AG09309 (cell line): ENCODE measurements around the gene SLC37A1.

Source experiments
- DNase-seq: peaks from one replicate; pipeline ENCODE4 v3.0.0-alpha.2; 2010; ENCODE audit warnings: low read depth
- H3K4me3 ChIP-seq: 2 replicates; pipeline ENCODE4 v1.5.1; 2011; ENCODE audit warnings: mild to moderate bottlenecking, low read depth, low read length, moderate library complexity; ENCODE audit not compliant: control insufficient read depth
- TF ChIP-seq, protein P1 (sequence below): IDR thresholded peaks from 2 replicates; pipeline ENCODE4 v1.5.1; 2011; ENCODE audit warnings: mild to moderate bottlenecking, low read depth, low read length, inconsistent platforms; ENCODE audit not compliant: insufficient read depth, control insufficient read depth; ENCODE audit errors: missing control alignments

The SLC37A1 gene

DNA sequence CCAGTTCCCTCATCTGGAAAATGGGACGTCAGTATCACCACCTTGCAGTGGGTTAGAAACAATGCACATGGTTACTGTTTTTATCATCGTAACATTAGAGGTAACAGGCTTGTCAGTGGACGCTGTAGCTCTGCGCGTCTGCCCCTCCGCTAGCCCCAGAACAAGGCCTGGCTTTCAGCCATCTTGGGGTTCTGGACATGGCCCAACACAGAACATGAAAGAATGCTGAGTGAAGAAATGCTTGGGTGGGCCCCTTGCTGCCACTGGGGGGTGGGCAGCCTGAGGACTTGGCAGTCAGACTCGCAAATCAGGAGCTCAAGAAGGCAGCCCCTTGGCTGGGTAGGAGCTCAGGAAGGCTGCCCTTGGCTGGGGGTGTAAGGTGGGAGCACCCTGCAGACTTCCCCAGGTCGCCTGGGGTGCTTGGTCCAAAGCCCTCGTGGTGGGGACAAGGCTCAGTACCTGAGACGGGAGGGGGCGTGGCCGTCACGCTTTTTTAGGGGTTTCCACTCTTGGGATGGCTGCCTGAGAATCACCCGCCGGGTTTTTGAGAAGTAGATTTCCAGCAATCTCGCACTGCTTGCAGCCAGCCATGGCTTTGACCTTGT is 51.7 kb downstream of the SLC37A1 start:
- TF ChIP-seq, protein P1, sequence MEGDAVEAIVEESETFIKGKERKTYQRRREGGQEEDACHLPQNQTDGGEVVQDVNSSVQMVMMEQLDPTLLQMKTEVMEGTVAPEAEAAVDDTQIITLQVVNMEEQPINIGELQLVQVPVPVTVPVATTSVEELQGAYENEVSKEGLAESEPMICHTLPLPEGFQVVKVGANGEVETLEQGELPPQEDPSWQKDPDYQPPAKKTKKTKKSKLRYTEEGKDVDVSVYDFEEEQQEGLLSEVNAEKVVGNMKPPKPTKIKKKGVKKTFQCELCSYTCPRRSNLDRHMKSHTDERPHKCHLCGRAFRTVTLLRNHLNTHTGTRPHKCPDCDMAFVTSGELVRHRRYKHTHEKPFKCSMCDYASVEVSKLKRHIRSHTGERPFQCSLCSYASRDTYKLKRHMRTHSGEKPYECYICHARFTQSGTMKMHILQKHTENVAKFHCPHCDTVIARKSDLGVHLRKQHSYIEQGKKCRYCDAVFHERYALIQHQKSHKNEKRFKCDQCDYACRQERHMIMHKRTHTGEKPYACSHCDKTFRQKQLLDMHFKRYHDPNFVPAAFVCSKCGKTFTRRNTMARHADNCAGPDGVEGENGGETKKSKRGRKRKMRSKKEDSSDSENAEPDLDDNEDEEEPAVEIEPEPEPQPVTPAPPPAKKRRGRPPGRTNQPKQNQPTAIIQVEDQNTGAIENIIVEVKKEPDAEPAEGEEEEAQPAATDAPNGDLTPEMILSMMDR = no peak
- DNase-seq = no peak
- H3K4me3 ChIP-seq = no peak overlapping the region

DNA sequence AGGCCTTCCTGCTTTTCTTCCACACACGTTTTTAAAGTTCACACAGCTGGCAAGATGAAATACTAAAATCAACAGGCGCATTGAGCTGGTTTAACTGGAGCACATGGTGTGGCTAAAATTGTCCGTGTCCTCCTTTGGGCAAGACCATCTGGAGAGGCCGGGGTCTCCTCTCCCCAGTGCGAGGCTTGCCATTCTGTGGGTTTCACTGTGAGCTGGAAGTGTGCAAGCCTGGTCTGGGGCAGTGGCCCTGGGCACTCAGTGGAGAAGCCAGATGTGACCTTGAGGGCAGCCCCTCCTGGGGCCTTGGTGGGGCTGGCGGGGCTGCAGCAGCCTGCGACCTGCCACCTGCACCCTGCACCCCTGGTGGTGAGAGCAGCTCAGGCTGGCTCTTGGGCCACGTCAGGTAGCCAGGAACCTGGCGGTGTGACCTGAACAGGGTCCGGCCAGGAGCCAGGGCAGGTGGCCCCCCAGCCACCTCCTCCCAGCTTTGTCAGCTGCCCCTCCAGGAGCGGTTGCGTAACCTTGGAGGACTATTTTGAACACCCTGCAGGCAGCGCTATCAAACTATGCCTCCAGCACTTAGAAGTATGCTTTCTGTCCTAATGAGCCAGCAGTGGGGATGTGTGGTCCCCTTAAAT is 52.4 kb downstream of the SLC37A1 start:
- no peak for DNase-seq
- TF ChIP-seq, protein P1 = no peak
- no peak overlapping the region for H3K4me3 ChIP-seq

DNA sequence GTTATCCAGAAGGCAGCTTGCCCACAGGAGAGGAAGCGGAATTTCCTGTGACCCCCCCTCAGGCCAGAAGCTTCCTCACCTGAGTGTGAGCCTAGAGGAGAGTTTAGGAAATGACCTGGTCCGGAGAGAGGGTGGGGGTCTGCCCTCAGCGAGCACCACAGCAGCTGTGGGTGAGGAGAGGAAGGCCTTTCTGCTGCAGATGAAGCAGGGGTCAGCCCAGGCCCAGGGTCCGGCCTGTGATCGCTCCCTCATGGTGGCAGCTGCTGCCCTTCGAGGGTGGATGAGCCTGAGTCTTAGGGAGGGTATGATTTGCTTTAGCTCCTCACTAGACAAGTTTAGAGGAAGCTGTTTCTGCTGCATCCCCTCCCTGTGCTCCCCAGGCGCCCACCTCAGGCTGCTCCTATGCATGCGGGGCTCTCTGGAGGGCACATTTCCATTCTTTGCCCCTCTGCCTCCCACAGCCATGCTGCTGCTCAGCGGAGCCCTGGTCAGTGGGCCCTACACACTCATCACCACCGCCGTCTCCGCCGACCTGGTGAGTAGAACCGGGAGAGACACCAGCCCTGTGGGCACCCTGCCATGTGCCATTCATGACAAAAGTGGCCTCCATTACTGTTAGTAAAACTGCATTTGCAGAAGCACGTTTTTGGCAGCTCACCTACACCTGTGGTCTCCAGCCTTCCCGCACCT is 53.0 kb downstream of the SLC37A1 start:
- H3K4me3 ChIP-seq = no peak overlapping the region
- no peak for DNase-seq
- TF ChIP-seq, protein P1 = no peak

DNA sequence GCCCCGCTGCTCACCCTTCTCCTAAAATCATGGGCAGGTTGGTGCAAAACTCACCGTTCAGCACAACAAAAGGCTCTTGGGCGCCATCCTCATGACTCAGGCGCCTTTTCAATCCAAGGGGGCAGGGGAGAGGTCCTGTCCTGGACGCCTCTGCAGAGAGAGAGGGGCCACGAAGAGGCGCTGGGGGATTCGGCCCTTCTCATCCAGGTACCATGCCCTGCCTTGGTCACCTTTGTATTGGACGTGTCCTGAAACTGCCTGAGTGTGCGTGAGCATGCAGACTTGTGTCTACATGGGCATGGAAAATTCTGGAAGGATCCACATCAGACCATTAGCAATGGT is 53.5 kb downstream of the SLC37A1 start:
- TF ChIP-seq, protein P1 = no peak
- no peak for DNase-seq
- no peak overlapping the region for H3K4me3 ChIP-seq

DNA sequence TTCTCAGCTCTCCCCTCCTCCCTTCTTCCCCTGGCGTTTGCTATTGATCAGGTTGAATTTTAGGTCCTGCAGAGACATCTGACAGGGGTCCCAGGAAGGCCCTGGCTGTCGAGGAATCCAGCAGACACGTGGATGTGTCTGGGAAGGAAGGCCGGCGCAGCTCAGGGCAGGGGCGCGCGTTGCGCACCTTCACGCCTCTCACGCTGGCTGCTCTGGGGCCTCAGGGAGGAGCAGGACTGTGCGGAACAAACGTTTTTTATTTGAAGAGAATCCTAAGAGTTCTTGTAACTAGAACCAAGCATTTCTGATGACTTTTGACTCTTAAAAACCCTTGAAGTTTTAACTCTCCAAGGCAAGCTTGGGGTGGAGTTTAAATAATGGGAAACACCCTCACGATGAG is 54.2 kb downstream of the SLC37A1 start:
- DNase-seq = no peak
- H3K4me3 ChIP-seq = no peak overlapping the region
- TF ChIP-seq, protein P1 = no peak

DNA sequence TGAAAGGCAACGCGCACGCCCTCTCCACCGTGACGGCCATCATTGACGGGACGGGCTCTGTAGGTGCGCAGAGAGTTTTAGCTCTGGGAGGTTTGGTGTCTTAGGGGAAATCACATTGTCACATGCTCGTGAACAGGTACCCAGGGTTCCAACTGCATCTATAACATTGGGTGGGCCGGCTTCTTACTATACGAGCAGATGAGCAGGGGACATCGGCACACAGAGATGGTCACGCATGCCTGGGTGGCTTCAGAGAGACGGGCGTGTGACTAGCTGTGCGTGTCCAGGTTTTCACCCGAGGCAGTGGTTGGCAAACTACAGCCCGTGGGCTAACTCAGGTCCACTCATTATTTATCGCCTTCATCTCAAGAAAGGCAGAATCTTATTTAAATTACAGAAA is 54.7 kb downstream of the SLC37A1 start:
- no peak for DNase-seq
- TF ChIP-seq, protein P1 = no peak
- no peak overlapping the region for H3K4me3 ChIP-seq
